Progenitor cell of endocrine pancreas (in vitro differentiated cells): ENCODE results near the gene THADA. TPM values are rescaled to one million over a fixed set of nuclear protein-coding genes. Genes with fewer than 3 reads are reported as not detected.

ENCODE experiments used
- DNase-seq: peaks from one replicate; pipeline ENCODE4 v3.0.0; 2021; ENCODE audit warnings: low spot score; ENCODE audit not compliant: unreplicated experiment
- H3K27ac Mint-ChIP-seq: 2 replicates; pipeline ENCODE4 v1.8.0; 2021; ENCODE audit warnings: mild to moderate bottlenecking, moderate library complexity, mixed read lengths
- H3K27me3 Mint-ChIP-seq: 2 replicates; pipeline ENCODE4 v1.8.0; 2021; ENCODE audit warnings: mixed read lengths
- H3K36me3 Mint-ChIP-seq: 2 replicates; pipeline ENCODE4 v1.8.0; 2022; ENCODE audit warnings: mixed read lengths; ENCODE audit not compliant: insufficient read depth
- H3K4me1 Mint-ChIP-seq: 2 replicates; pipeline ENCODE4 v1.8.0; 2021; ENCODE audit warnings: low read depth, mixed read lengths
- H3K4me3 Mint-ChIP-seq: 2 replicates; pipeline ENCODE4 v1.8.0; 2021; ENCODE audit warnings: low read depth, mild to moderate bottlenecking, moderate library complexity, mixed read lengths
- H3K9me3 Mint-ChIP-seq: 2 replicates; pipeline ENCODE4 v1.8.0; 2021; ENCODE audit warnings: low read depth, mixed read lengths
- total RNA-seq: library from RNA; stranded (reverse); gene quantifications from 2 replicates; pipeline ENCODE4 v1.2.1, GENCODE V29; 2021
- TF ChIP-seq, protein P1 (sequence below): fragments of 200-600 bp; sonication (generic); IDR thresholded peaks from one replicate; pipeline ENCODE4 v1.5.0; 2021; ENCODE audit warnings: antibody characterized with exemption, mild to moderate bottlenecking; ENCODE audit not compliant: unreplicated experiment

The THADA gene
- total RNA-seq, 1 donor from 2014 or later: 39.4 TPM

DNA sequence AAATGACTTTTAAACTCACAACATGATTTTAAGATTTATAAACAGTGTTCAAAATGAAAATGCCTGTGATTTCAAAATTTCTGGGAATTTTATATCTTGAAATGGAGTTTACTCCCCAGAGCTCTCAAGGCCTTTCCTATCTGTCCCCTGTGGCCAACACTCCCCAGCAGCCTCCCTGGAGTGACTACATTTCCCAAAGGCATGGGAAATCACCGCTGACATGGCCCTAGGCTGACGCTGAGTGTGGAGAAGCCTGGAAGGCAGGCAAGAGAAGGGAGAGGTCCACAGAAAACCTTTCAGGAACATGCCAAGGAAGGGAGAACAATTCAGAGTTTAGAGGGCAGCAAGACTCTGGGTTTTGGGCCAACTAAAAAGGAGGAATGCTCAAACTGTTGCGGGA, 349.2 kb downstream of the THADA start:
- no peaks in the 10 kb centered on the region for H3K27me3 Mint-ChIP-seq
- peaks cover 7% of the 10 kb centered on the region for H3K36me3 Mint-ChIP-seq
- H3K27ac Mint-ChIP-seq: peak overlapping the region; percentile 47
- H3K9me3 Mint-ChIP-seq: no peaks in the 10 kb centered on the region
- H3K4me3 Mint-ChIP-seq: no peak overlapping the region
- no peak for DNase-seq
- TF ChIP-seq, protein P1, sequence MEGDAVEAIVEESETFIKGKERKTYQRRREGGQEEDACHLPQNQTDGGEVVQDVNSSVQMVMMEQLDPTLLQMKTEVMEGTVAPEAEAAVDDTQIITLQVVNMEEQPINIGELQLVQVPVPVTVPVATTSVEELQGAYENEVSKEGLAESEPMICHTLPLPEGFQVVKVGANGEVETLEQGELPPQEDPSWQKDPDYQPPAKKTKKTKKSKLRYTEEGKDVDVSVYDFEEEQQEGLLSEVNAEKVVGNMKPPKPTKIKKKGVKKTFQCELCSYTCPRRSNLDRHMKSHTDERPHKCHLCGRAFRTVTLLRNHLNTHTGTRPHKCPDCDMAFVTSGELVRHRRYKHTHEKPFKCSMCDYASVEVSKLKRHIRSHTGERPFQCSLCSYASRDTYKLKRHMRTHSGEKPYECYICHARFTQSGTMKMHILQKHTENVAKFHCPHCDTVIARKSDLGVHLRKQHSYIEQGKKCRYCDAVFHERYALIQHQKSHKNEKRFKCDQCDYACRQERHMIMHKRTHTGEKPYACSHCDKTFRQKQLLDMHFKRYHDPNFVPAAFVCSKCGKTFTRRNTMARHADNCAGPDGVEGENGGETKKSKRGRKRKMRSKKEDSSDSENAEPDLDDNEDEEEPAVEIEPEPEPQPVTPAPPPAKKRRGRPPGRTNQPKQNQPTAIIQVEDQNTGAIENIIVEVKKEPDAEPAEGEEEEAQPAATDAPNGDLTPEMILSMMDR: no peak
- H3K4me1 Mint-ChIP-seq: peaks cover 5% of the 10 kb centered on the region

DNA sequence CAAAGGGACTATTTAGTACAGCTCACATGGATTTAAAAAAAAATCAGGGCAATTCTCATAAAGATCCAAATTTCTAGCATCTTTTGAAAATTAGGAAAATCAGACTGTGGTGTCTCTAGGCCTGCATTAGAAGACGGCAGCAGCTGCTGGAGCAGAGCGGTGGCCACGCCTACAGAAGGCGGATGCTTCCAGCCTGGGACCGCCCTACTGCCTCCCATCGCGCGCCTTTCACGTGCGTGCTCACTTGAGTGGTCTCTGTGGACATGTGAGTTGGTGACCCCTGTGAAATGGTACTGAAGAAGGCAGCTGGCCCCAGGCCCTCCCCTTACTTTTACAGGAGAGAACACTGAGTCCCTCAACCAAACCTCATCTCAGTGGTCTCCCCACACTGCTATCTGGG, 354.3 kb downstream of the THADA start:
- Mint-ChIP-seq H3K27ac (no peak overlapping the region), H3K4me1 (peaks cover 5% of the 10 kb centered on the region), H3K36me3 (peaks cover 3% of the 10 kb centered on the region), H3K27me3 (no peaks in the 10 kb centered on the region), H3K9me3 (no peaks in the 10 kb centered on the region), H3K4me3 (no peak overlapping the region)
- no peak for DNase-seq
- TF ChIP-seq, protein P1: no peak

DNA sequence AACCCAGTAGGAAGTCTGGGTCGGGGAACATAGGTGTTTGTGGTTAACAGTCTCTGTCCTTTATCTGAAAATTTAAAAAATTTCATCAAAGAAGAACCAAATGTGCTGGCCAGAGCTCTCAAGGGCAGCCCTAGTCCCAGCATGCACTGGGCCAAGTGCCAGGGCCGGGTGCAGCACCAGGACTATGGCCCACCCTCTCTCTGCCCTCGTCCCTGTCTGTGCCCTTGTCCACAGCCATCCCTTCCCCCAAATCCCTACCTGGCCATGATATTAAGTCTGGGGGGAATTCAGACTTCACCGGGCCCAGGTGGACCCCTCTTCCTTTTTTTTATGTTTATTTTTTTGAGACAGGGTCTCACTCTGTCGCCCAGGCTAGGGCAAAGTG, 355.1 kb downstream of the THADA start:
- Mint-ChIP-seq H3K27ac (no peak overlapping the region), H3K9me3 (no peaks in the 10 kb centered on the region), H3K36me3 (peaks cover 3% of the 10 kb centered on the region)

DNA sequence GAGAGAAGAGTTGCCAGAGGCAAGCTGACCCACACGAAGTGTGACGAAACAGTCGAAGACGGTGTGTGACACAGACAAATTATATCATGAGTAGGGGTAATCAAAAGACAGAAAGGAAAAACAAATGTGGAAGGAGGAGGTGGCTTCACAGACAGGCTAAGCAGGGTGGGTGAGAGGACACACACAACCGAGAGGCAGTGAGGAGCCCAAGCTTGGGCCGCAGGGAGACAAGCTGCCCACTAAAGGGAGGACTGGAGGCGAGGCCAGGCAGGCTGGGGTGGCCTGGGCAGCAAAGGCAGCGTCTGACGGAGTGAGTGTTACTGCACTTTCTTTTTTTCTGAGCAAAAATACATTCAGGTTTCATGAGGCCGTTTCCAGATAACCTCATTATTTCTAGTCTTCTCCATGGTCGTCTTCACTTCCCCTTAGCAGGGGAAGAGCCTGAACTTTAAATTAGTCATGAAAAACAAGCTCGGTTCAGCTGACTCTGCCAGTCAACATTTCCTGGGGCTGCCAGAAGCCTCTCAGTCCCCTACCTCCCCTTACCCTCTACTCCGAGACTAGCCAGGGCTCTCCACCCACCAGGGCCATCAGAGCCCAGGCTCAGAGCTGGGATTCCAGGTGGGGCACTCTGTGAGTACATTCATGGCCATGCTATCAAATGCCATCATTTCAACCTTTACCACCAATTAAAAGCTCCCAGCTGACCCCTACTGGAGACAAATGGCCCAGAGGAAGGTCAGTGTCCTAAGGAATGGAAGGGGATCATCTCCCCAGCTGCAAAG, 355.7 kb downstream of the THADA start:
- H3K27ac Mint-ChIP-seq: no peak overlapping the region
- H3K4me1 Mint-ChIP-seq: peaks cover 3% of the 10 kb centered on the region
- no peaks in the 10 kb centered on the region for H3K27me3 Mint-ChIP-seq
- TF ChIP-seq, protein P1: no peak
- no peak for DNase-seq
- H3K9me3 Mint-ChIP-seq: no peaks in the 10 kb centered on the region
- peaks cover 1% of the 10 kb centered on the region for H3K36me3 Mint-ChIP-seq
- no peak overlapping the region for H3K4me3 Mint-ChIP-seq

More for the DNA sequence above, 355.1 kb downstream of the THADA start:
- TF ChIP-seq, protein P1: no peak
- no peak for DNase-seq
- Mint-ChIP-seq H3K27me3 (no peaks in the 10 kb centered on the region), H3K4me1 (peaks cover 5% of the 10 kb centered on the region), H3K4me3 (no peak overlapping the region)

DNA sequence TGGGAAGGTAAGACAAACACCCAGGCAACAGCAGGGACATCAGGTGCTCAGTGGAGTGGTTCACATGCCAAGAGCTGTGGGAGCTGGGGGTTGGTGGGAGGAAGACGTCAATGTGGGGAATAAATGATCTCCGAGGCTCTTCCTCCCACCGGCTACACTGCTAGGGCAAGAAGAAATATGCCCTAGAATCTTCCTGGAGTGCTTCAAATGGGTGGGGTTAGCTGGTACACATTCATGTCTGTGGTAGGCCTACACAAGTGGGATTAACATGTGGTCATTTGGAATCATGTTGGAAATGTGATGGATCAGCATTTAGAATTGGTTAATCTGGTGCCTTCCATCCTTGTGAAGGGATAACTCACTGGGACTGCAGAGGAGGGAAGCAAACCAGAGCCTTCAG, 357.0 kb downstream of the THADA start:
- TF ChIP-seq, protein P1: no peak
- peaks cover 1% of the 10 kb centered on the region for H3K36me3 Mint-ChIP-seq
- H3K4me3 Mint-ChIP-seq: no peak overlapping the region
- no peak for DNase-seq
- H3K27me3 Mint-ChIP-seq: no peaks in the 10 kb centered on the region
- no peaks in the 10 kb centered on the region for H3K9me3 Mint-ChIP-seq
- no peak overlapping the region for H3K27ac Mint-ChIP-seq
- H3K4me1 Mint-ChIP-seq: peaks cover 3% of the 10 kb centered on the region
